ENCODE data around the gene SPDYE16.
"Not testable (repeated sequence)": the region's sequence is repeated elsewhere in the genome, so short reads cannot be mapped to it uniquely, and the experiment has no call there.

Gene SPDYE16

GRCh38 chr7:76507723-76508406, 35.2 kb downstream of the SPDYE16 start:
- TF ChIP-seq CTCF (IDR thresholded peaks at IDR 0.05; ENCODE audit: insufficient read depth, low read length) = no peak
- no peak for TF ChIP-seq REST (IDR thresholded peaks at IDR 0.05; ENCODE audit: insufficient replicate concordance, low read depth)
- no peak for TF ChIP-seq POLR2AphosphoS5 (IDR thresholded peaks at IDR 0.05; ENCODE audit: low read depth)
- no peak for TF ChIP-seq GABPA (IDR thresholded peaks at IDR 0.05; ENCODE audit: low read depth)
- TF ChIP-seq SPI1 (IDR thresholded peaks at IDR 0.05; ENCODE audit: borderline replicate concordance, low read depth) = no peak
- no peak overlapping the region for H3K4me3 ChIP-seq (replicated peaks; ENCODE audit: insufficient read depth, low read length)
- peak overlapping the region; percentile 22 for H3K27ac ChIP-seq (replicated peaks)
- H3K27me3 ChIP-seq (ENCODE audit: insufficient read depth, poor library complexity, severe bottlenecking) = no peaks in the 10 kb centered on the region
- peak; percentile 86 to 90 for DNase-seq (ENCODE audit: low read depth in 1 of 2, low spot score in 1 of 2)

GRCh38 chr7:76506643-76507042, 36.5 kb downstream of the SPDYE16 start:
- DNase-seq (ENCODE audit: low read depth in 1 of 2, low spot score in 1 of 2); H3K27ac ChIP-seq (replicated peaks); H3K4me3 ChIP-seq (replicated peaks; ENCODE audit: insufficient read depth, low read length); H3K27me3 ChIP-seq (ENCODE audit: insufficient read depth, poor library complexity, severe bottlenecking): not testable (repeated sequence)

- no peaks in the 10 kb centered on the region for H3K27me3 ChIP-seq (ENCODE audit: insufficient read depth, poor library complexity, severe bottlenecking)
- no peak for TF ChIP-seq POLR2AphosphoS5 (IDR thresholded peaks at IDR 0.05; ENCODE audit: low read depth)
- TF ChIP-seq REST (IDR thresholded peaks at IDR 0.05; ENCODE audit: insufficient replicate concordance, low read depth) = no peak
- no peak for TF ChIP-seq CTCF (IDR thresholded peaks at IDR 0.05; ENCODE audit: insufficient read depth, low read length)
- TF ChIP-seq GABPA (IDR thresholded peaks at IDR 0.05; ENCODE audit: low read depth) = no peak
- TF ChIP-seq SPI1 (IDR thresholded peaks at IDR 0.05; ENCODE audit: borderline replicate concordance, low read depth) = no peak
- H3K4me3 ChIP-seq (replicated peaks; ENCODE audit: insufficient read depth, low read length) = no peak overlapping the region
- H3K27ac ChIP-seq (replicated peaks) = no peak overlapping the region
- no peak for DNase-seq (ENCODE audit: low read depth in 1 of 2, low spot score in 1 of 2)
These were observed 37.0 kb downstream of the SPDYE16 start for GRCh38 chr7:76506081-76506440.

GRCh38 chr7:76505168-76506080, 37.7 kb downstream of the SPDYE16 start:
- Histone ChIP-seq H3K4me3 (replicated peaks; ENCODE audit: insufficient read depth, low read length) (no peak overlapping the region), H3K27ac (replicated peaks) (no peak overlapping the region), H3K27me3 (ENCODE audit: insufficient read depth, poor library complexity, severe bottlenecking) (no peaks in the 10 kb centered on the region)
- TF ChIP-seq REST (IDR thresholded peaks at IDR 0.05; ENCODE audit: insufficient replicate concordance, low read depth) (no peak), CTCF (IDR thresholded peaks at IDR 0.05; ENCODE audit: insufficient read depth, low read length) (no peak), POLR2AphosphoS5 (IDR thresholded peaks at IDR 0.05; ENCODE audit: low read depth) (no peak), SPI1 (IDR thresholded peaks at IDR 0.05; ENCODE audit: borderline replicate concordance, low read depth) (no peak), GABPA (IDR thresholded peaks at IDR 0.05; ENCODE audit: low read depth) (no peak)
- DNase-seq (ENCODE audit: low read depth in 1 of 2, low spot score in 1 of 2) = no peak
